Hematopoietic multipotent progenitor cell treated with erythropoietin and hydrocortisone succinate and interleukin-3 and kit ligand, for 17 days (in vitro differentiated cells): Measurements from ENCODE around the gene LRMDA.
"Not testable (repeated sequence)": the region's sequence is repeated elsewhere in the genome, so short reads cannot be mapped to it uniquely, and the experiment has no call there.

ENCODE experiments used
- DNase-seq: peaks from one replicate; pipeline ENCODE4 v3.0.0-alpha.2; 2015; ENCODE audit warnings: low spot score

The LRMDA gene

GRCh38 chr10:75746356-75746755, 314.9 kb downstream of the LRMDA start:
- DNase-seq = no peak

- DNase-seq = not testable (repeated sequence)
Observed at GRCh38 chr10:75750093-75750875, 318.9 kb downstream of the LRMDA start.

- no peak for DNase-seq
Observed at GRCh38 chr10:75751232-75751631, 319.8 kb downstream of the LRMDA start.

- no peak for DNase-seq
Observed at GRCh38 chr10:75753621-75754020, 322.2 kb downstream of the LRMDA start.

GRCh38 chr10:75754096-75754831, 322.8 kb downstream of the LRMDA start:
- DNase-seq = no peak

GRCh38 chr10:75755528-75755927, 324.1 kb downstream of the LRMDA start:
- no peak for DNase-seq

GRCh38 chr10:75761289-75761688, 329.9 kb downstream of the LRMDA start:
- no peak for DNase-seq

- DNase-seq = no peak
Observed at GRCh38 chr10:75762431-75762802, 331.0 kb downstream of the LRMDA start.

GRCh38 chr10:75763652-75764051, 332.2 kb downstream of the LRMDA start:
- no peak for DNase-seq

GRCh38 chr10:75764974-75765788, 333.8 kb downstream of the LRMDA start:
- no peak for DNase-seq

- no peak for DNase-seq
Observed at GRCh38 chr10:75765789-75766096, 334.3 kb downstream of the LRMDA start.

- DNase-seq = no peak
Observed at GRCh38 chr10:75766106-75766505, 334.7 kb downstream of the LRMDA start.

- not testable (repeated sequence) for DNase-seq
Observed at GRCh38 chr10:75766752-75767151, 335.3 kb downstream of the LRMDA start.

GRCh38 chr10:75770626-75771081, 339.2 kb downstream of the LRMDA start:
- no peak for DNase-seq

GRCh38 chr10:75771606-75772005, 340.2 kb downstream of the LRMDA start:
- DNase-seq = no peak

GRCh38 chr10:75772153-75772887, 340.9 kb downstream of the LRMDA start:
- peak; percentile 10 for DNase-seq

GRCh38 chr10:75773231-75773780, 341.9 kb downstream of the LRMDA start:
- no peak for DNase-seq

GRCh38 chr10:75773813-75774782, 342.7 kb downstream of the LRMDA start:
- DNase-seq = no peak

- no peak for DNase-seq
Observed at GRCh38 chr10:75774783-75775490, 343.5 kb downstream of the LRMDA start.
